Esophagus mucosa (tissue), 1 donor: Measurements from ENCODE around the gene CDK18. TPM values are rescaled to one million over a fixed set of nuclear protein-coding genes. Genes with fewer than 3 reads are reported as not detected.

ENCODE experiments used
- ATAC-seq: fragments of 200-7000 bp; cut with Tn5 transposase; one replicate; pipeline ENCODE4 v1.9.1; 2020
- total RNA-seq: library from RNA; stranded (reverse); gene quantifications from one replicate; pipeline ENCODE4 v1.2.4, GENCODE V29; 2023
- donor health status: DM: yes; HTN: yes; CAD: no.

CDK18 gene
- total RNA-seq, 1 donor from 2014 or later, result 3.5 TPM

DNA sequence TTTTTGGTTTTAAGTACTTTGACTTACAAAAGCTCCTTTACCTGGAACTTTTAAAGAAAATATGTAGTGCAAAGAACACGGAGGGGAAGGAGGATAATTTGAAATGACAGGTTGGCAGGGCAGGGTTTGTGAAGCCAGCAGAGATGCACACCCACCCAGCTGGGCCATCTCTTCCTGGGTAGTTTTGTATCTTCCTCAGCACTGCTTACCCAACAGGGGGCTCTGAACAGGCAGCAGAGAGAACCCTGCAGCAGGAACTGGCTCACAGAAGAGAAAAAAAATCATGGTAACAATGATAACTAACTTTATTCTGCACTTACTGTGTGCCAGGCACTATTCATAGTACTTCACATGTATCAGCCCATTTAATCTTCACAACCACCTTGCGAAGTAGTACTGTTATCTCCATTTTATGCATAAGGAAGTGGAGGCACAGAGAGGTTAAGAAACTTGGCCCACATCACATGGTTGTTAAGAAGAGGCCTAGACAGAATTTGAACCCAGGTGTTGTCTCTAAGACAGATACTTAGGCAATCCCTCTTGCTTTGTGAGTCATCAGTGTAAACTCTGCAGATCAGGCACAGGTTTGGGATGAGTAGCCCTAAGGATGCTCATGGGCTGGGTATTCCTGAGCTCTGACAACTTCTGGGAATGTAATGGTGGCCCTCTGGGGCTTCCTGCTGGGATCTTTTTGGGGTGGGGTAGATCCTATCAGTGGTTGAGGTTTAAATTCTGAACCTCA is 66.5 kb downstream of the CDK18 start:
- no peak for ATAC-seq

DNA sequence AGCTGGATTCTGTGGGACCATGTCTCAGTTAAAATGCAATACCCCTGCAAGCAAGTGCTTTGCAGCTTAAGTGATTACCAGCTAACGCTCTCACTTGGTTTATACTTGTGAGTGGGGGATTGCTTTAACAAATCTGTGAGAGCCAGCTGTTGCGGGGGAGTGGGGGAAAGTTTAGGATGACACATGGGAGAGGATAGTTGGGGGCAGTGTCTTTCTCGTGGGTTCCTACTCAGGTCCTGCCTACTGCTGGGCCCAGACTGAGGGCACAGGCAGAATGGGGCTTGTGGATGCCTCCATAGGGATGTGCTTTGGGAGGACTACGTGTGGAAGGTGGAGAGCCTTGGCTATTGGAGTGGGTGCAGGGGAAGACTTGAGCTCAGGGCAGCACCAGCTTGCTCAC is 67.3 kb downstream of the CDK18 start:
- ATAC-seq, result no peak

DNA sequence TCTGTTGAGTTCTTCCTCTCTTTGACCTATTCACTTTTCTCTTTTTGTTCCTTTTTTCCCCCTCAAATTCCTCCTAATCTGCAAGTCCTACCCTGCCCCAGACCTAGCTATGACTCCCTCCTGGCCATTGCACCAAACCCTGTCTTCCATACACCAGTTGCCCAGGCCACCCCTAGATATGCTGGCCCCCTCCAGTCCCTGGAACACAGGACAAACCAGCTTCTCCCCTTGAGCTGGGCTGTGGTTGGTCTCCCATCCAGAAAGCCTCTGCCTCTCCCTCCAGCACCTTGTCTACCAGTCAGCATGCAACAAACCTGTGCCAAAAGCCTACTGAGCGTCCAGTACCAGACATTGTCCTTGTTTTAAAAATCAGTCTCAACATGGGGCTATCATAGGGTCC is 68.0 kb downstream of the CDK18 start:
- no peak for ATAC-seq

DNA sequence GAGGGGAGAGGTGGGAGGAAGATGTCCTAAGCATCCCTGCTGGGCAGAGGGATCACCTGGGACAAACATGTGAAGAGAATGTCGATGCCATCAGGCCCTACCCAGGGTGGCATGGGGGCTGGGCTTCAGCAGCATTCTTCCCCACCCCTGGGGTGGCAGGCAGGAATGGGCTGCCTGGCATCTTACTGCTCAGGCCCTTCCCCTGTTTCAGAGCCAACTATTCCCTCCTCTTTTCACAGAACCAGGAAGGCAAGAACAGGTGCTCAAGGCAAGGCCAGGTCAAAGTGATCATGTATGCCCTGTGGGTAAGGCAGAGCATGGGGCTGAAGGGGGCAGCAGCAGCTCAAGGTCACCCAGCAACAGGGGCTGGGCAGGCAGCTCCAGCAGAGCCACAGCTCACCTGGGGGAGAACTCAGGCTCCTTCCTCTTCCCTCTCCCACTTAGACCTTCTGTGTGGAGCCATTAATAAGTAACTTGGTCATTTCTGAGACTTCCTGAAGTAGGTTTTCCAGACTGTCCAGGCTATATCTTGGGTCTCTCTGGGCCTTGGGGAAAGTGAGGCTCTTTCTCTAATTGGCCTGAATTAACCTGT is 70.9 kb downstream of the CDK18 start:
- ATAC-seq, result no peak

DNA sequence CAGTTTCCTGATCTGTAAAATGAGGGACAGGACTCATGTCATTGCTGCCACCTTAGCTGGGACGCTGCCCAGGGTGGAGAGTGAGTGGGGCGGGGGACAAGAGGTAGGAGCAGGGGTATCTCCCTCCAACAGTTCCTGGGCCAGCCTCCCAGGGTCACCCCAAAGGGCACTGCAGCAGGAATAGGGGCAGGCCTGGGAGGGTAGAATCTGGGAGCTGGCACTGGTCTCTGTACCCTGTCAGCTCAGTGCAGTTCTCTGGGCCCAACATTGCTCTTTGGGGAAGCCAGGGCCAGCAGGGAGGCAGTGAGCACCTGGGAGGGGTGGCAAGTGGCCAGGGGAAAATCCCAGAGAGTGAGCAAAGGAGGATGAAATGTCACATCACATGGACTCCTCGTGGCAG is 71.5 kb downstream of the CDK18 start:
- no peak for ATAC-seq

DNA sequence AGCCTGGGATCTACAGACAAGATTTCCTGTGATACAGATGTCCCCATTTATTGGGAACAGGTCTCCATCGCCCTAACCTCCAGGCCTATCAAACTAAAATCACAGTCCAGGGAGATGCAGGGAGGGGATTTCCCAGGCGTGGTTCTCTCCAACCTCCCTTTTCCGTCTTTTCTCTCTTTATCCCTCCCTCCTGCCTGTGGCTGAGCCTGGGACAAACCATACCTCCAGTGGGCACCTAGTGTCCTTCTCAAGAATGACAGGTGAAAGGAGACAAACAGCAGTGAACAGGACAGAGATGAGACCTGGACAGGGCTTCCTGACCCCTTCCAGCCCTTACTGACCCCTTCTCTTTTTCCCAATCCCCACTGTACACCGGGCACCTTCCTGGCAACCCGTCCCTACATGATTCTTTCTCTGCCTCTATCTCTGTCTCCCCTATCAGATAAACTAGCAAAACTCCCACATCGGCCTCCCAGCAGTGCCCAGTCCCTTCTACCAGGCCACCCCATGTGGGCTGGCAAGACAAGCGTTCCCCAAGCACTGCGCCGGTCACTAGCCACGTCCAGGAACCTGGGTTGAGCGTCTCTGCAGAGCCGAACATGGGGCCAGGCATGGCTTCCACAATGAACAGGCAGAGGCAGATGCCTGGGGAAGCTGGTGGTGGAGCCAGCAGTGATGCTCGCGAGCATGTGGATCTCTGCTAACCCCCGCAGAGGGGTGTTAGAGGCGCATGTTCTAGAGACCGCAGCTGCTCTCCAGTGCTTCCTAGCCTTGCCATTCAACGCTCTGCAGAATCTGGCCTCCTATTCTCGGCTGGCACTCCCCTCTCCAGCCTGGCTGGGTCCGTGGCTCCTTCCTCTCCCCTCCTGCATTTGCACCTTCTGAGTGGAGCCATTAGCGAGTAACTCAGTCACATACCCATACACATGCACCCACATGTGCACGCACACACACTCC is 72.6 kb downstream of the CDK18 start:
- ATAC-seq, result no peak

DNA sequence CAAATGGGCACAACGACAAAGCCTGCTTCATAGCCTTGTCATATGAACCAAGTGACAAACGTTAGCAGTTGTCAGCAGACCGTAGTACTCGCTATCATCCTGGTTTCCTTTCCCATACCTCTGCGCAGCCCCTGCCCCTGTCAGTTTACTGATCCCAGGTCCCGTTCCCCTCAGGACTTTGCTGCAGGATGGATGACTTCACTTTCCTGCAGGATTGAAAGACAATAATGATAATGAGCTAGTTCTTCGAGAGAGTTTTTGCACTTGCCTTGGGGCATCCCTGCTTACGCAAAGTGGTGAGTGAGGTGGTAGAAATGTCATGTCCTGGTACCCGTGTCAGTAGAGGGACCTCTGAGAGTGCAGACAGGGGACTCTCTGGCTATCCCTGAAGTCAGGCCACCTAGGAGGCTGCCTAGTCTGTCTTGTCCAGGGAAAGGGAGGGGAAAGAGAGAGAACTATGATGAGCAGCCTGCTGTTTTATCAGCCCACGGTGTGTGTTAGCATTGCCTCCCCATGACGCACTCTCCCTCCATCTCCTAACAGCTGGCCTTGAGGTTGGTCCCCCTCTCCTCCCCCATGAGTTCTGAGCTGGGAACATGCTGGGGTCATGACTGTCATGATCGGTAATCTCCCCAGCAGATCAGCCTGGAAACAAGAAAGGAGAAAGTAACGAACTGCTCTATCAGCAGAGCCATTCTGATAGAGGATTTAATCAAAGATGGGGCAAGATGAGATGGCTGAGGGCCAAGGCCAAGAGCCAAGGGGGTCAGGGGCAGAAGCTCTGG is 73.6 kb downstream of the CDK18 start:
- no peak for ATAC-seq

DNA sequence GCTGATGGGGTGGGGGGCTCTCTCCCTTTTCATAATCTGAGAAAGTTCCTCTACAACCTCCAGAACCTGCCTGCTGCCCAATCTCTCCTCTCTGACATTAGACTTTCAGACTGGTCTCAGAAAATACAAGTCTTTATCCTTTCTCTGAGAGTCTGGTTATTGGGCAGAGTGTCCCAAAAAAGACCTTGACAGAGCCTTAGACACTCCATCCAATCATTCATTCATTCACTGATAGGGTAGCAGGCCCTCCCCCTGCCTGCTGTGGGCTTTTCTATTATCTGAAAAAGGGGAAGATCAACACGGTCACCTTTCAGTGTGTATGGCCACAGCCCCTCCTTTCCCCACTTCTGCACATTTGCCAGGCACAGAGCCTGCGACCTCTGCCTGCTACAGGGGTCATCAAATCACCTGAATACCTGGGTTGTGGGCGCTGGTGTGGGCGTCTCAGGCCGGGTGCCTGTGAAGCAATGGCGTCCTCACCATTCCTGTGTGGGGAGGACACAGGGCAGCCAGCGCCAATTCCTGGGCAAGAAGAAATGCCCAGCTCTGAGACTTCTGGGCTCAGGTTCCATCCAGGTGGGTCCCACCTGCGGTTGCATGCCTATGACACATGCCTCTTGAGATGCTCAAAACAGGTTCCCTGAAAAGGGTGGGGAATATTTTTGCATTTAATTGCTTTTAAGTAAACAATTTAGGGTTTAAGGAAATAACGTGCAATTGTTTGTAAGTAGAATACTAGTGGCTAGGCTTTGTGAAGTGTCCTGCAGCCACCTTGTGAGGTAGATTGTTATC is 74.5 kb downstream of the CDK18 start:
- no peak for ATAC-seq

DNA sequence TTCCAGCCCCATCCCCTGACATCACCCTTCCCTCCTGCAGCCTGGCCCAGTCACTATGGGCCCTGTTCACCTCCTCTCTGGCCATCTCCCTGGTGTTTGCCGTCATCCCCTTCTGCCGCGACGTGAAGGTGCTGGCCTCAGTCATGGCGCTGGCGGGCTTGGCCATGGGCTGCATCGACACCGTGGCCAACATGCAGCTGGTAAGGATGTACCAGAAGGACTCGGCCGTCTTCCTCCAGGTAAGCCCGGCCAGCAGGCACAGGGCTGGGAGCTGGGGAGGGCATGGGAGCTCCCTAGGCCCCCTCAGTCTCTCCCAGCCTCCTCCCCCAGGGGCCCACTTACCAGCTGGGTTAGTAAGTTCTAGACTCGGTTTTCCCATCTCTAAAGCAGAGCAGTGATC is 75.2 kb downstream of the CDK18 start:
- ATAC-seq, result no peak

DNA sequence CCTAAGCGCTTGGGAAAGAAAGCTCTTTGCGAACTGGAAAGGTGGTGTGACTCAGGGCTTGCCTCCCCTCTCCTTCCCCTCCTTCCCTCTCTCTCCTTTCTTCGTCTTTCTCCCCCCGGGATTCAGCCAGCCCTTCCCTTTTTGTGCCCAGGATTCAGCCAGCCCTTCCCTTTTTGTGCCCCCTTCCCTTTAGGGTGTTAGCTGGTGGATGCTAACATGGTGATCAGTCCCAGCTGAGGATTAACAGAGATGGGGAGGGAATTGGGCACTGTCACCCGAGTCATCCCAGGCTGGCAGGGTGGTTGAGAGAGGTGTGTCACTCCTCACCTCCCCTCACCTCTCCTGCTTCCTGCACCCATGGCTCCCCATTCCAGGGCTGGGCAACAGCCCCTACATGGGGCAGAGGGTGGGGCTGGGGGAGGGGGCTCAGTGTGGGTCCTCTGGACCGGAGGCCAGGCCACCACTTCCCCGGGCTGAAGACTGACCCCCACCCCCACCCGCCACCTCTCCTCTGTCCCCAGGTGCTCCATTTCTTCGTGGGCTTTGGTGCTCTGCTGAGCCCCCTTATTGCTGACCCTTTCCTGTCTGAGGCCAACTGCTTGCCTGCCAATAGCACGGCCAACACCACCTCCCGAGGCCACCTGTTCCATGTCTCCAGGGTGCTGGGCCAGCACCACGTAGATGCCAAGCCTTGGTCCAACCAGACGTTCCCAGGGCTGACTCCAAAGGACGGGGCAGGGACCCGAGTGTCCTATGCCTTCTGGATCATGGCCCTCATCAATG is 75.9 kb downstream of the CDK18 start:
- ATAC-seq, result no peak

DNA sequence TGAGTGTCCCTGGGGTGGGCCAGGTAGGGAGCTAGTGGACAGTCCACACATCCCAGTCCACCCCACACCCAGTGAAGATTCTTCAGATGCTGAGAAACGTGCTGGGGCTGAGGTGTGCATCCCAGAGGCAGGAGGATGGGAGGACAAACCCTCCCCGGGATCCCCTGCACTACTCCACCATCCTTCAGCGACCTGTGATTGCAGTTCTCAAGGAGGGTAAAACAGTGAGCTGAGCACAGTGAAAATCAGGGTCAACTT is 76.4 kb downstream of the CDK18 start:
- ATAC-seq, result no peak

DNA sequence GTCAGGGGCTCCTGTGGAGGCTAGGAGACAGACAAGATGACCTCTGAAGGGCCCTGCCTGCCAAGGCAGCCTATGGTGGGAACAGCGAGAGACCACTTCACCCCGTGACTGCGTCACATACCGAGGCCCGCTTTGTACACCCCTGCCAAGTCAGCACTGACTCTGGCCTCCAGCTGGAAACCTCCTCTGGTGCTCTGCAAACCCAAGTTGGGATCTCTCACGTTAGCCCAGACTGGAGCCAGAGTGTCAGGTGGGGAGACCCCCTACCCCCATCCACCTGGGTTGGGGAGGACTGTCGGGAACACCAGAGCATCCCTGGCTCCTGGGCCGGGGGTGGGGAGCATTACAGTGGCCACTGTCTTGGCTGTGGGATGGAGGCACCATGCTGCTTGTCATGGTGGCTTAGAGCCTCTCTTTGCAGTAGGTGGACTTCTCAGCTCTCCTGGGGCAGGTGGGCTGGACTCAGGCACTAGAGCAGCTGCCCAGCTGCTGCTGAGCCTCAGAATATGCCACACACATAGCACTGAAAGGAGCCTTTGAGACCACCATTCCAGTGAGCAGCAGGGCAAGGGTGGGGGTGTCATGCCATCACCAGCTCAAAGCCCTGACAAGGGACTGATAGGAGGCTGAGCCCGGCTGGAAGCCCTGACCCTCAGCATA is 77.0 kb downstream of the CDK18 start:
- no peak for ATAC-seq

DNA sequence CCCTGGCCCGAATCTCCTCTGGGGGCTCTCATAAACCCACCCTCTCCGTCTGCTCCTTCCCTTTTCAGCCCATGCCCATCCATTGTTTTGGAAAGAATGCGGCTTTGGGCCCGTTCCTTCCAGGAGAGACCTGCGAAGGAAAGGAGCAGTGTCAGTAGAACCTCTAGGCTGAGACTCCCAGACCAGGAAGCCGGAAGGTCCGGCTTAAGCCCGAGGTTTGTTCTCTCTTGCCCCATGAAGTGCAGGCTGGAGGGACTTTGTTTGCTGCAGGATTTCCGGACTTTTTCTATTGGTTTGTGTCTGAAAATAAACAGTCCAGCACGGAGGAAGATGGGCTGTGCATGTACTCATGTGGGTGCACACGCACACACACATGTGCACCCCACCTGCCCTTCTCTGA is 77.6 kb downstream of the CDK18 start:
- no peak for ATAC-seq

Other genes with a start within 250 kb of the CDK18 start
- gene NUAK2, start 182.9 kb upstream of the CDK18 start, total RNA-seq, result 28.3 TPM
- 3.1 TPM for gene KLHDC8A, start 147.7 kb upstream of the CDK18 start, total RNA-seq
- gene LEMD1, start 82.6 kb upstream of the CDK18 start, total RNA-seq, result 6.1 TPM
- gene BLACAT1, start 48.6 kb upstream of the CDK18 start, total RNA-seq, result 2.1 TPM
- gene ELK4, start 127.3 kb downstream of the CDK18 start, total RNA-seq, result 28.8 TPM
- gene SLC45A3, start 175.8 kb downstream of the CDK18 start, total RNA-seq, result 1.2 TPM
- gene NUCKS1, start 245.5 kb downstream of the CDK18 start, total RNA-seq, result 99.3 TPM